K562 (cell line): ENCODE measurements around the gene SDF4. TPM values are rescaled to one million over a fixed set of nuclear protein-coding genes. Genes with fewer than 3 reads are reported as not detected.

Experiments used
- BACH1 ChIP-seq: fragments of 200-800 bp; sonication (Bioruptor generic); IDR thresholded peaks from 2 replicates; pipeline ENCODE4 v1.6.1; 2016; ENCODE audit warnings: missing genetic modification characterization, missing compliant biosample characterization
- DMBX1 ChIP-seq: fragments of 250-450 bp; sonication (Bioruptor Pico); IDR thresholded peaks from 2 replicates; pipeline ENCODE4 v1.8.0; 2022; ENCODE audit warnings: inconsistent platforms, mild to moderate bottlenecking, moderate library complexity, borderline replicate concordance
- ELF1 ChIP-seq: fragments of 200-800 bp; sonication (Bioruptor generic); IDR thresholded peaks from 2 replicates; pipeline ENCODE4 v1.6.1; 2016; ENCODE audit warnings: missing genetic modification characterization, missing compliant biosample characterization
- FOSL1 ChIP-seq: fragments of 200-800 bp; sonication (Bioruptor generic); conservative IDR thresholded peaks from 2 replicates; pipeline ENCODE4 v1.6.1; 2016; ENCODE audit warnings: missing genetic modification characterization, missing compliant biosample characterization
- FOXA3 ChIP-seq, 2 experiments: fragments of 450-650 bp in 1 of 2; sonication (generic) in 1 of 2; formaldehyde crosslinking; IDR thresholded peaks in 1 of 2; conservative IDR thresholded peaks in 1 of 2; 2 replicates each; pipeline versions ENCODE4 v1.4.0 to v1.8.0; 2020 to 2022; ENCODE audit warnings: mild to moderate bottlenecking in 2 of 2, missing genetic modification reagents in 1 of 2
- GABPB1 ChIP-seq: sonication (generic); formaldehyde crosslinking; IDR thresholded peaks from 2 replicates; pipeline ENCODE4 v1.8.0; 2022; ENCODE audit warnings: mild to moderate bottlenecking, missing genetic modification reagents
- GTF2A2 ChIP-seq: IDR thresholded peaks from 2 replicates; pipeline ENCODE4 v1.6.1; 2016; ENCODE audit warnings: mild to moderate bottlenecking, missing genetic modification characterization, missing compliant biosample characterization
- GTF2E2 ChIP-seq: fragments of 200-800 bp; sonication (Bioruptor generic); IDR thresholded peaks from 2 replicates; pipeline ENCODE4 v1.6.1; 2016; ENCODE audit warnings: missing genetic modification characterization, missing compliant biosample characterization
- HNRNPH1 ChIP-seq: fragments of 200-400 bp; formaldehyde crosslinking; optimal IDR thresholded peaks from 2 replicates; pipeline ENCODE3; 2017; ENCODE audit warnings: low read depth, mild to moderate bottlenecking, low read length, moderate library complexity
- KLF1 ChIP-seq: fragments of 450-650 bp; IDR thresholded peaks from 2 replicates; pipeline ENCODE4 v1.6.1; 2016; ENCODE audit warnings: missing genetic modification characterization, missing compliant biosample characterization
- TEAD2 ChIP-seq: fragments of 450-650 bp; IDR thresholded peaks from 2 replicates; pipeline ENCODE4 v1.6.1; 2016; ENCODE audit warnings: missing genetic modification characterization, control low read depth, missing compliant biosample characterization
- ZNF174 ChIP-seq: fragments of 250-450 bp; sonication (Bioruptor Pico); IDR thresholded peaks from 2 replicates; pipeline ENCODE4 v1.4.0; 2020; ENCODE audit warnings: mild to moderate bottlenecking
- ZNF224 ChIP-seq: sonication (generic); formaldehyde crosslinking; IDR thresholded peaks from 2 replicates; pipeline ENCODE4 v1.8.0; 2022; ENCODE audit warnings: mild to moderate bottlenecking, missing genetic modification reagents
- ZNF253 ChIP-seq: fragments of 250-450 bp; sonication (Bioruptor Pico); conservative IDR thresholded peaks from 2 replicates; pipeline ENCODE4 v1.6.1; 2021; ENCODE audit warnings: mild to moderate bottlenecking
- ZNF431 ChIP-seq: sonication (generic); formaldehyde crosslinking; IDR thresholded peaks from 2 replicates; pipeline ENCODE4 v1.8.0; 2022; ENCODE audit warnings: mild to moderate bottlenecking, missing genetic modification reagents
- polyA plus RNA-seq, 8 experiments: library from polyadenylated mRNA; depleted of rRNA in 4 of 8; stranded (reverse) in 5 of 8; unstranded in 3 of 8; fragments of >200 nt; fragmentation: Nextera tagmentation in 2 of 8; fragmentation: Illumina TruSeq in 1 of 8; extraction: Ambion mirVana in 2 of 8; extraction: Trizol in 1 of 8; gene quantifications; 2 replicates each; pipeline versions ENCODE4 v1.2.1 to v1.2.3, GENCODE V29; 2011 to 2014; ENCODE audit warnings: inconsistent platforms in 1 of 8, missing spikeins in 1 of 8
- total RNA-seq, 7 experiments: library from RNA; depleted of rRNA in 6 of 7; stranded (reverse); fragments of >200 nt in 6 of 7; fragmentation: Illumina TruSeq in 2 of 7; extraction: Trizol in 2 of 7; gene quantifications; 2 replicates each; pipeline versions ENCODE4 v1.2.1 to v1.2.3, GENCODE V29; 2011 to 2021; ENCODE audit warnings: low replicate concordance in 1 of 7
- TF ChIP-seq, protein P1 (sequence below): IDR thresholded peaks from 2 replicates; pipeline ENCODE4 v1.6.1; 2012; ENCODE audit warnings: low read depth, low read length, improper control_type of control experiment, borderline replicate concordance
- TF ChIP-seq, protein P2 (sequence below): fragments of 450-650 bp; IDR thresholded peaks from 2 replicates; pipeline ENCODE4 v1.6.1; 2016; ENCODE audit warnings: low read depth
- TF ChIP-seq, protein P3 (sequence below): sonication (generic); formaldehyde crosslinking; IDR thresholded peaks from 2 replicates; pipeline ENCODE4 v1.8.1; 2022; ENCODE audit warnings: missing genetic modification reagents

Gene SDF4
- total and polyA plus RNA-seq, 9 of the 15 experiments (the other 6 are each of a cell fraction or from before 2014, with no cell fraction given) = 0.35 to 160 (median 65.2) TPM

DNA sequence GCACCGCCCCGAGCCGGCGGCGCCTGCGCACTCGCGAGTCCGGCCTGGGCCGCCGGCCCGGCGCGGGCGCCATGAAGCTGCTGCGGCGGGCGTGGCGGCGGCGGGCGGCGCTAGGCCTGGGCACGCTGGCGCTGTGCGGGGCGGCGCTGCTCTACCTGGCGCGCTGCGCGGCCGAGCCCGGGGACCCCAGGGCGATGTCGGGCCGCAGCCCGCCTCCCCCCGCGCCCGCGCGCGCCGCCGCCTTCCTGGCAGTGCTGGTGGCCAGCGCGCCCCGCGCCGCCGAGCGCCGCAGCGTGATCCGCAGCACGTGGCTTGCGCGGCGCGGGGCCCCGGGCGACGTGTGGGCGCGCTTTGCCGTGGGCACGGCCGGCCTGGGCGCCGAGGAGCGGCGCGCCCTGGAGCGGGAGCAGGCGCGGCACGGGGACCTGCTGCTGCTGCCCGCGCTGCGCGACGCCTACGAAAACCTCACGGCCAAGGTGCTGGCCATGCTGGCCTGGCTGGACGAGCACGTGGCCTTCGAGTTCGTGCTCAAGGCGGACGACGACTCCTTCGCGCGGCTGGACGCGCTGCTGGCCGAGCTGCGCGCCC is 501 bp upstream of the SDF4 start, which contains the start of gene B3GALT6 (continued):
- TF ChIP-seq, protein P1, sequence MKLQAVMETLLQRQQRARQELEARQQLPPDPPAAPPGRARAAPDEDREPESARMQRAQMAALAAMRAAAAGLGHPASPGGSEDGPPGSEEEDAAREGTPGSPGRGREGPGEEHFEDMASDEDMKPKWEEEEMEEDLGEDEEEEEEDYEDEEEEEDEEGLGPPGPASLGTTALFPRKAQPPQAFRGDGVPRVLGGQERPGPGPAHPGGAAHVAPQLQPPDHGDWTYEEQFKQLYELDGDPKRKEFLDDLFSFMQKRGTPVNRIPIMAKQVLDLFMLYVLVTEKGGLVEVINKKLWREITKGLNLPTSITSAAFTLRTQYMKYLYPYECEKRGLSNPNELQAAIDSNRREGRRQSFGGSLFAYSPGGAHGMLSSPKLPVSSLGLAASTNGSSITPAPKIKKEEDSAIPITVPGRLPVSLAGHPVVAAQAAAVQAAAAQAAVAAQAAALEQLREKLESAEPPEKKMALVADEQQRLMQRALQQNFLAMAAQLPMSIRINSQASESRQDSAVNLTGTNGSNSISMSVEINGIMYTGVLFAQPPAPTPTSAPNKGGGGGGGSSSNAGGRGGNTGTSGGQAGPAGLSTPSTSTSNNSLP = no peak
- TF ChIP-seq DMBX1 (CRISPR knock-in tag) = peak; percentile 93
- TF ChIP-seq BACH1 (tag) = no peak
- TF ChIP-seq ZNF224 (CRISPR knock-in tag) = no peak
- TF ChIP-seq, protein P2, sequence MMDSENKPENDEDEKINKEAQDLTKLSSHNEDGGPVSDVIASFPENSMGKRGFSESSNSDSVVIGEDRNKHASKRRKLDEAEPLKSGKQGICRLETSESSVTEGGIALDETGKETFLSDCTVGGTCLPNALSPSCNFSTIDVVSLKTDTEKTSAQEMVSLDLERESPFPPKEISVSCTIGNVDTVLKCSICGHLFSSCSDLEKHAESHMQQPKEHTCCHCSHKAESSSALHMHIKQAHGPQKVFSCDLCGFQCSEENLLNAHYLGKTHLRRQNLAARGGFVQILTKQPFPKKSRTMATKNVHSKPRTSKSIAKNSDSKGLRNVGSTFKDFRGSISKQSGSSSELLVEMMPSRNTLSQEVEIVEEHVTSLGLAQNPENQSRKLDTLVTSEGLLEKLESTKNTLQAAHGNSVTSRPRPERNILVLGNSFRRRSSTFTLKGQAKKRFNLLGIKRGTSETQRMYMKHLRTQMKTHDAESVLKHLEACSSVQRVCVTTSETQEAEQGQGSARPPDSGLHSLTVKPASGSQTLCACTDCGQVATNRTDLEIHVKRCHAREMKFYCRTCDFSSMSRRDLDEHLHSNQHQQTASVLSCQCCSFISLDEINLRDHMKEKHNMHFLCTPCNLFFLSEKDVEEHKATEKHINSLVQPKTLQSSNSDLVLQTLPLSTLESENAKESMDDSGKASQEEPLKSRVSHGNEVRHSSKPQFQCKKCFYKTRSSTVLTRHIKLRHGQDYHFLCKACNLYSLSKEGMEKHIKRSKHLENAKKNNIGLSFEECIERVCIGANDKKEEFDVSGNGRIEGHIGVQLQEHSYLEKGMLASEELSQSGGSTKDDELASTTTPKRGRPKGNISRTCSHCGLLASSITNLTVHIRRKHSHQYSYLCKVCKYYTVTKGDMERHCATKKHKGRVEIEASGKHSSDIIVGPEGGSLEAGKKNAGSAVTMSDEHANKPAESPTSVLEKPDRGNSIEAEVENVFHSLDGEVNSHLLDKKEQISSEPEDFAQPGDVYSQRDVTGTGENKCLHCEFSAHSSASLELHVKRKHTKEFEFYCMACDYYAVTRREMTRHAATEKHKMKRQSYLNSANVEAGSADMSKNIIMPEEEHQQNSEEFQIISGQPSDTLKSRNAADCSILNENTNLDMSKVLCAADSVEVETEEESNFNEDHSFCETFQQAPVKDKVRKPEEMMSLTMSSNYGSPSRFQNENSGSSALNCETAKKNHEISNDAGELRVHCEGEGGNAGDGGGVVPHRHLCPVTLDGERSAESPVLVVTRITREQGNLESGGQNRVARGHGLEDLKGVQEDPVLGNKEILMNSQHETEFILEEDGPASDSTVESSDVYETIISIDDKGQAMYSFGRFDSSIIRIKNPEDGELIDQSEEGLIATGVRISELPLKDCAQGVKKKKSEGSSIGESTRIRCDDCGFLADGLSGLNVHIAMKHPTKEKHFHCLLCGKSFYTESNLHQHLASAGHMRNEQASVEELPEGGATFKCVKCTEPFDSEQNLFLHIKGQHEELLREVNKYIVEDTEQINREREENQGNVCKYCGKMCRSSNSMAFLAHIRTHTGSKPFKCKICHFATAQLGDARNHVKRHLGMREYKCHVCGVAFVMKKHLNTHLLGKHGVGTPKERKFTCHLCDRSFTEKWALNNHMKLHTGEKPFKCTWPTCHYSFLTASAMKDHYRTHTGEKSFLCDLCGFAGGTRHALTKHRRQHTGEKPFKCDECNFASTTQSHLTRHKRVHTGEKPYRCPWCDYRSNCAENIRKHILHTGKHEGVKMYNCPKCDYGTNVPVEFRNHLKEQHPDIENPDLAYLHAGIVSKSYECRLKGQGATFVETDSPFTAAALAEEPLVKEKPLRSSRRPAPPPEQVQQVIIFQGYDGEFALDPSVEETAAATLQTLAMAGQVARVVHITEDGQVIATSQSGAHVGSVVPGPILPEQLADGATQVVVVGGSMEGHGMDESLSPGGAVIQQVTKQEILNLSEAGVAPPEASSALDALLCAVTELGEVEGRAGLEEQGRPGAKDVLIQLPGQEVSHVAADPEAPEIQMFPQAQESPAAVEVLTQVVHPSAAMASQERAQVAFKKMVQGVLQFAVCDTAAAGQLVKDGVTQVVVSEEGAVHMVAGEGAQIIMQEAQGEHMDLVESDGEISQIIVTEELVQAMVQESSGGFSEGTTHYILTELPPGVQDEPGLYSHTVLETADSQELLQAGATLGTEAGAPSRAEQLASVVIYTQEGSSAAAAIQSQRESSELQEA = no peak
- TF ChIP-seq GTF2E2 (tag) = no peak
- no peak for TF ChIP-seq TEAD2 (tag)
- TF ChIP-seq, protein P3, sequence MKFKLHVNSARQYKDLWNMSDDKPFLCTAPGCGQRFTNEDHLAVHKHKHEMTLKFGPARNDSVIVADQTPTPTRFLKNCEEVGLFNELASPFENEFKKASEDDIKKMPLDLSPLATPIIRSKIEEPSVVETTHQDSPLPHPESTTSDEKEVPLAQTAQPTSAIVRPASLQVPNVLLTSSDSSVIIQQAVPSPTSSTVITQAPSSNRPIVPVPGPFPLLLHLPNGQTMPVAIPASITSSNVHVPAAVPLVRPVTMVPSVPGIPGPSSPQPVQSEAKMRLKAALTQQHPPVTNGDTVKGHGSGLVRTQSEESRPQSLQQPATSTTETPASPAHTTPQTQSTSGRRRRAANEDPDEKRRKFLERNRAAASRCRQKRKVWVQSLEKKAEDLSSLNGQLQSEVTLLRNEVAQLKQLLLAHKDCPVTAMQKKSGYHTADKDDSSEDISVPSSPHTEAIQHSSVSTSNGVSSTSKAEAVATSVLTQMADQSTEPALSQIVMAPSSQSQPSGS (CRISPR knock-in tag) = 0 out of 2 replicates have a peak, but pooled peaks have one; percentile 38
- peak; percentile 42 for TF ChIP-seq ELF1
- TF ChIP-seq ZNF174 (CRISPR knock-in tag) = no peak
- no peak for TF ChIP-seq GABPB1 (CRISPR knock-in tag)
- TF ChIP-seq HNRNPH1 = no peak
- TF ChIP-seq FOSL1 (tag) = peak; percentile 40; the same call in 1 of the 2 replicates
- TF ChIP-seq KLF1 (tag) = 0 out of 2 replicates have a peak, but pooled peaks have one; percentile 28
- peak in 1 of 2 experiments; percentile 51; a peak in 1 of 4 replicates for TF ChIP-seq FOXA3 (CRISPR knock-in tag; conservative IDR thresholded peaks at IDR 0.05 in 1 of 2, IDR thresholded peaks at IDR 0.05 in 1 of 2)
- TF ChIP-seq GTF2A2 (tag) = peak; percentile 74
- TF ChIP-seq ZNF431 (CRISPR knock-in tag) = peak; percentile 67; the same call in 1 of the 2 replicates
- TF ChIP-seq ZNF253 (CRISPR knock-in tag) = no peak
